HG03520 (cell line): ENCODE results near the gene RAB3IL1.

Experiments
- ATAC-seq: cut with Tn5 transposase; IDR thresholded peaks from one replicate; pipeline ENCODE4 v1.9.1; 2021; ENCODE audit warnings: mild to moderate bottlenecking, moderate library complexity; ENCODE audit not compliant: unreplicated experiment

Gene RAB3IL1

GRCh38 chr11:61869429-61869707, 48.0 kb downstream of the RAB3IL1 start:
- ATAC-seq, result no peak

GRCh38 chr11:61868571-61869428, 48.6 kb downstream of the RAB3IL1 start:
- no peak for ATAC-seq

DNA sequence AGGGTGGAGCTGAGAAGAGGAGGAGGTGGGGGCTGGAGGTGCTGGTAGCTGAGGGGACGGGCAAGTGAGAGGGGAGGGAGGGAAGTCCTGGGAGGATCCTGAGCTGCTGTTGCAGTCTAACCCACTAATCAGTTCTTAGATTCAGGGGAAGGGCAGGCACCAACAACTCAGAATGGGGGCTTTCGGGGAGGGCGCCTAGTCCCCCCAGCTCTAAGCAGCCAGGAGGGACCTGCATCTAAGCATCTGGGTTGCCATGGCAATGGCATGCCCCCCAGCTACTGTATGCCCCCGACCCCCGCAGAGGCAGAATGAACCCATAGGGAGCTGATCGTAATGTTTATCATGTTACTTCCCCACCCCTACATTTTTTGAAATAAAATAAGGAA, 50.4 kb downstream of the RAB3IL1 start:
- no peak for ATAC-seq

GRCh38 chr11:61866231-61866957, 51.0 kb downstream of the RAB3IL1 start:
- no peak for ATAC-seq

DNA sequence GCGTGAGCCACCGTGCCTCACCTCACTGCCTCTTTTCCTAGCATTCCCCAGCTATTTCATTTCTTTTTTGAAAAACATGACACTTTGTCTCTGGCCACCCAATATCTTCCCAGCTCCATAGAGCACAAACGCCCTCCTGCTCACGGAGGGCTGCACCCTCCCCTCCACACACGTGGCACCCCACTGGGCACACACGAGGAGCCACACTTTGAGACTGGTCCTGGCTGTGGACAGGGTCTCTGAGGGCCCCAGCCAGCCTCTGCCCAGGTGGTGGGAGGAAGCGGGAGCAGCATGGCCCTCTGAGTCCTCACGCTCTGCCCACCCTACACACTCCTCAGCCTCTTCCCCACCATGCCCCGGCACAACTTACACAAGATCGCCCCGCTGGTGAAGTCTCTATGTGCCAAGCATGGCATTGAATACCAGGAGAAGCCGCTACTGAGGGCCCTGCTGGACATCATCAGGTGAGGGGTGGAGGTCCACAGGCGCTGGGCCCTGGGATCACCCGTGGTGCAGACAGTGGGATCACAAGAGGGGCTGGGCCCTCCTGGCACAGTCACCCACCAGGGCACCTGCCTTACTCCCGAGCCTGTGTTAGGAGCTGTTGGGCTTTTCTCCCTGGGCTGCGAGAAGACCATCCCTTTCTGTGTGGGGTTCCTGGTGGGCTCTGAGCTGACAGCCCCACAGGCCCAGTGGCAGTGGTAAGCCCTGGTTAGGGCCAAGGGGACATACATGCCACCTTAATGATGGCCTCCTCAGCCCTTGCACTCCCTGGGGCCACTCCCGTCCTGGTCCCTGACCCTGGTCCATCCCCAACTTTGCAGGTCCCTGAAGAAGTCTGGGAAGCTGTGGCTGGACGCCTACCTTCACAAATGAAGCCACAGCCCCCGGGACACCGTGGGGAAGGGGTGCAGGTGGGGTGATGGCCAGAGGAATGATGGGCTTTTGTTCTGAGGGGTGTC, 52.3 kb downstream of the RAB3IL1 start:
- ATAC-seq, result no peak

DNA sequence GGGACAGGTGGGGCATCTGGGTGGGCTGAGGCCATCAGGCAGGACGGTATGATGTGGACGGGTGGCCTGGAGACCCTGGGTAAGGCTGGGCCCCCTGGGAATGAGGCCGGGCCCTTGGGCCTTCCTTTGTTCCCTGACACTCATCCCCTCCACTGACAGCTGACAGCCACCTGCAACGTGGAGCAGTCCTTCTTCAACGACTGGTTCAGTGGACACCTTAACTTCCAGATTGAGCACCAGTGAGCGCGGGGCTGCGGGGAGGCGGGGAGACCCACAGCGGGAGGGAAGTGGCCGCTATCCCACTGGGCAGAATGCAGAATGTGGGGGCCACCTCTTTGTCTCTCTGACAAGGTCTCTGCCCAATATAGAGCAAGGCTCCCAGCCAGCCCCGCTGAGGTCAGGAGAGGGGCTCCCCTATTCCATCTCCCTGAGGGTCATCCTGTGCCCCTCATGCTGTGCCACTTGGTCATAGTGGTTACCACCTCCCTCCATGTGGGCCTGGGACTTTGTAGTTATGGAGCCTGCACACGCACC, 53.8 kb downstream of the RAB3IL1 start:
- no peak for ATAC-seq

DNA sequence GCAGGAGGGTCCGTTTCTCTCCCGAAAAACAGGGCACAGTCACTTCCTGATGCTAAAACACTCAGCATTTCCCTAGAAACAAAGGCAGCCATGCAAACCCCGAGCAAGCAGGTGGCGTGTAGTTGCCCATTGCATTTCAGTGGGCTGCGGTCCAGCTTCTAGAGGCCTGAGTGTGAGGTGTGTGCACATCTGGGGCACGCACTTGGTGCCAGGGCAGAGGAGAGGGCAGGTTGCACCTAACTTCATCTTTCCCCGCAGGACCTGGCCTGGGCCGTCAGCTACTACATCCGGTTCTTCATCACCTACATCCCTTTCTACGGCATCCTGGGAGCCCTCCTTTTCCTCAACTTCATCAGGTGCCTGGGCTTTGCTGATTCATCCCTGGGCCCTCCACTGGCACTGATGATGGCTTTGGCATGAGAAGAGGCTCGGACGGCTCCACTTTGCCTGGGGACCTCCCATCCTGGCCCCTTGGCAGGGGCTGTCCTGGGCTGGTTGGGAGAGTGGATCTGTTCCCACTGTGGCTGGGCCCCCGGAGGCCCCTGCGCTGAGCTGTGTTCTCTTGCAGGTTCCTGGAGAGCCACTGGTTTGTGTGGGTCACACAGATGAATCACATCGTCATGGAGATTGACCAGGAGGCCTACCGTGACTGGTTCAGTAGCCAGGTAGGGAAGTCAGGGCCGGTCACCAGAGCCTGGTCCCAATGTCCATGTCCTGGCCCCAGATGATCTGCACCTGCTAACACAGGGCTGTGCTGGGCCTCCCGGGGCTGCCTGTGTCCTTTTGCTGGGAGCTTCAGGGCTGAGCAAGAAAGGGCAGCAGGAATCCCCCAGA, 54.4 kb downstream of the RAB3IL1 start:
- no peak for ATAC-seq

GRCh38 chr11:61861634-61862033, 55.7 kb downstream of the RAB3IL1 start:
- no peak for ATAC-seq

GRCh38 chr11:61860054-61860903, 57.1 kb downstream of the RAB3IL1 start:
- ATAC-seq, result no peak

GRCh38 chr11:61855939-61856680, 61.3 kb downstream of the RAB3IL1 start:
- no peak for ATAC-seq

DNA sequence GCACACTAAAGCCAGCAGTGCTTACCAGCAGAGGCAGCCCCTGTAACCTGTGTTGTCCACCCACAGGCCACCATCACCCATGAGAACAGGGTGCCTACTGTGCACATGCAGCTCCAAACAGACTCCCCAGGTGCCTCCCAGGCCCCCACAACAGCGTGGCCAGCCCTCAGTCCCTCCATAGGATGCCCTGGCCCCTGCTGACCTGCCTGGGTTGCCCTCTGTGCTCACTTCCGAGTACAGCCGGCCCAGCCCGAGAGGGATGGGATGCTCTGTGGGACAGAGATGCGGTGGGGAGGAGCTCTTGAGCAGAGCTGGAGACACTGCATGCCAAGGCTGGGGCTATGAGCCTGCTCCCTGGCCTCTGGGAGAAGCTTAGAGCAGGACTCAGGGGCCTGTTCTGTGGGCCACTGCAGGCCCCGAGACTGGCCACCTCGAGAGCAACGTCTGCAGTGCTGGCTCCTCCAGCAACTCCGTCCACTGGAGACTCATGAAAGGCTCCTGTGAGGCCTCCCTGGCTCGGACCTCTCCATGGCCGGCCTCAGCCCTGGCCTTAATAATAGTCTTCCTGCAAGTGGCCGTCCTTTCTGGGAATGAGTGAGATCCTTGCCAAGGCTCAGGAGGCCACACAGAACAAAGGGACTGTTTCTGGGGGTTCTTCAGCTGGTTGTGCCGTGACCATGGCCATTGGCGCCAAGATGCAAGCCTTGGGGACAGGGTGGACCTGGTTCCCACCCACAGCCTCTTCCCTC, 62.2 kb downstream of the RAB3IL1 start:
- no peak for ATAC-seq

GRCh38 chr11:61854206-61854895, 63.0 kb downstream of the RAB3IL1 start:
- ATAC-seq, result no peak

- ATAC-seq, result no peak
Measured at GRCh38 chr11:61853698-61854169, 63.6 kb downstream of the RAB3IL1 start.

GRCh38 chr11:61851900-61852295, 65.5 kb downstream of the RAB3IL1 start:
- no peak for ATAC-seq

DNA sequence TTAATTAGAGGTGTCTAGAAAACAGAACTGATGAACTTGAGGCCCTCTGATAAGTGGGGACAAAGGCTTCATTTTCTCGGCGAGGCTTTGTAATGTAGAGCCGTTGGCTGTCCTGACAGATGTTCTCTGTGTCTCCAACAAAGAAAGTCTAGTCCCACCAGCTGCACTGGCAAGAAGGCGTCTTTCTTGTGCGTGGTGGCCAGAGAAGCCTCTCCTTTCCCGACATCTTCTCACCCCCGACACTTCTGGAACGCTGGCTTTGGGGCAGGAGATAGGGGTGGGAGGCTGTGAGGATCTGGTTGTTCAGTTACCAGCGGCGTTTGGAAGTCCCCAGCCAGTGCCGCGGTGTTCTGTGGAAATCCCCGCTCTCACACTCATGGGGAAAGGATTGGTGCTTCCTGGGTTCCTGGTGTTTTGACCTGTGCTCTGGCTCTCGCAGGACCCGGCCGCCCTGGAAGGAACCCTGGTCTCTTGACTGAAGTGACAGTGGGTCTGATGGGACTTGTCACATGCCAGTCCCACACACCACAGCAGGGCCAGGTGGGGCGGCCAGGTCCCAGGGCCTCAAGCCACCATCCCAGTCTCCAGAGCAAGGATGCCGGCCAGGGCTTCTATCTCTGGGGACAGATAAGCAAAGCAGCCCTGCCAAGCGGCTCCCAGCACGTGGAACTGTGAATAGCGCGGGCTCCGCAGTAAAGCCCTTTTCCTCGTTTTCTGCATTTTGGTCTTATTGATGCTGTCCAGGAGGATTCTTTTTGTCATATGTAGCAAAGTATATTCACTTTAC, 66.1 kb downstream of the RAB3IL1 start:
- no peak for ATAC-seq

- ATAC-seq, result no peak
Measured at GRCh38 chr11:61850687-61851086, 66.7 kb downstream of the RAB3IL1 start.
